GM12875 (cell line): ENCODE data around the gene WASHC4.
"Not testable (repeated sequence)": the region's sequence is repeated elsewhere in the genome, so short reads cannot be mapped to it uniquely, and the experiment has no call there.

Experiments used
- H3K4me3 ChIP-seq: one replicate; pipeline ENCODE4 v1.5.1; 2011; ENCODE audit warnings: low read depth, low read length, control low read depth
- TF ChIP-seq, protein P1 (sequence below): IDR thresholded peaks from 2 replicates; pipeline ENCODE4 v1.5.1; 2011; ENCODE audit warnings: low read depth, mild to moderate bottlenecking, control low read depth, inconsistent platforms, low read length, moderate library complexity, borderline replicate concordance; ENCODE audit not compliant: insufficient read depth

The WASHC4 gene

DNA sequence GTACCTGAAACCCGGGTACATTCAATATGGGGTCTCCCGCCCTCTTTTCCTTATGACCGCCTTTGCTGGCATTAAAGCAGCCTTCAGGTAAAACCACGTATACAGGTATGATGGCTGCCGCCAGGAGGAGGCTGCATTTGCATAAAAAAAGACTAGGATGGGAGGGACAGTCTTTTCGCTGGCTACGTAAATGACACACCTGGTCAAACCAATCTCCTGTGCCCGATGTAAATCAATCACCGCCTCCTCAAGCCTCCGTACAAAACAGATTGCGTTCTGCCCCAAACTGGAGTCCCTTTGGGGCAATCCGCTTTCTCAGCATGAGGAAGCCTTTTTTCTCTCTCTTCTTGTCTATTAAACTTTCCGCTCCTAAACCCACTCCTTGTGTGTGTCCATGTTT, 15.2 kb upstream of the WASHC4 start:
- TF ChIP-seq, protein P1, sequence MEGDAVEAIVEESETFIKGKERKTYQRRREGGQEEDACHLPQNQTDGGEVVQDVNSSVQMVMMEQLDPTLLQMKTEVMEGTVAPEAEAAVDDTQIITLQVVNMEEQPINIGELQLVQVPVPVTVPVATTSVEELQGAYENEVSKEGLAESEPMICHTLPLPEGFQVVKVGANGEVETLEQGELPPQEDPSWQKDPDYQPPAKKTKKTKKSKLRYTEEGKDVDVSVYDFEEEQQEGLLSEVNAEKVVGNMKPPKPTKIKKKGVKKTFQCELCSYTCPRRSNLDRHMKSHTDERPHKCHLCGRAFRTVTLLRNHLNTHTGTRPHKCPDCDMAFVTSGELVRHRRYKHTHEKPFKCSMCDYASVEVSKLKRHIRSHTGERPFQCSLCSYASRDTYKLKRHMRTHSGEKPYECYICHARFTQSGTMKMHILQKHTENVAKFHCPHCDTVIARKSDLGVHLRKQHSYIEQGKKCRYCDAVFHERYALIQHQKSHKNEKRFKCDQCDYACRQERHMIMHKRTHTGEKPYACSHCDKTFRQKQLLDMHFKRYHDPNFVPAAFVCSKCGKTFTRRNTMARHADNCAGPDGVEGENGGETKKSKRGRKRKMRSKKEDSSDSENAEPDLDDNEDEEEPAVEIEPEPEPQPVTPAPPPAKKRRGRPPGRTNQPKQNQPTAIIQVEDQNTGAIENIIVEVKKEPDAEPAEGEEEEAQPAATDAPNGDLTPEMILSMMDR, result no peak
- H3K4me3 ChIP-seq, result no peak overlapping the region

GRCh38 chr12:105095338-105095737, 12.2 kb upstream of the WASHC4 start:
- H3K4me3 ChIP-seq, result not testable (repeated sequence)

GRCh38 chr12:105099356-105099755, 8.2 kb upstream of the WASHC4 start:
- TF ChIP-seq, protein P1, result no peak
- H3K4me3 ChIP-seq, result no peak overlapping the region

GRCh38 chr12:105100207-105100985, 7.1 kb upstream of the WASHC4 start:
- H3K4me3 ChIP-seq, result no peak overlapping the region
- TF ChIP-seq, protein P1, result no peak

GRCh38 chr12:105100998-105101397, 6.5 kb upstream of the WASHC4 start:
- TF ChIP-seq, protein P1, result no peak
- no peak overlapping the region for H3K4me3 ChIP-seq

DNA sequence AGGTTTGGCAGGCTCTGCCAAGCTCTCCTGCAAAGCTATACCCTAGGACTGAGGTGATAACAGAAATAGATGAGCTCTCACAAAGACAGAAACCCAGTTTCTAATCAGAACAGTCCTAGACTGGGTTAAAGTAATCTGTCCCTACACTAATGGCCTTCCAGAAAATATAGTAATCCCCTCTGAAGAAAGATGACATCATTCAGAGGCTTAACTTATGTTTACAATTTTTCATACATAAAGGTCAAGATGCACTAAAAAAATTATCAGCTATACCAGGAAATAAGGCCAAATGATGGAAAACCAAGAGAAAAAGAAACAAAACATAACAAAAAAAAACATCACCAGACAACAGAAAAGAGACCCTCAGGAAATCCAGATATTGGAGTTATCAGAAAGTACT, 4.9 kb upstream of the WASHC4 start:
- no peak overlapping the region for H3K4me3 ChIP-seq
- TF ChIP-seq, protein P1, result no peak

- TF ChIP-seq, protein P1, result no peak
- no peak overlapping the region for H3K4me3 ChIP-seq
Observed at GRCh38 chr12:105104762-105105161, 2.8 kb upstream of the WASHC4 start.

DNA sequence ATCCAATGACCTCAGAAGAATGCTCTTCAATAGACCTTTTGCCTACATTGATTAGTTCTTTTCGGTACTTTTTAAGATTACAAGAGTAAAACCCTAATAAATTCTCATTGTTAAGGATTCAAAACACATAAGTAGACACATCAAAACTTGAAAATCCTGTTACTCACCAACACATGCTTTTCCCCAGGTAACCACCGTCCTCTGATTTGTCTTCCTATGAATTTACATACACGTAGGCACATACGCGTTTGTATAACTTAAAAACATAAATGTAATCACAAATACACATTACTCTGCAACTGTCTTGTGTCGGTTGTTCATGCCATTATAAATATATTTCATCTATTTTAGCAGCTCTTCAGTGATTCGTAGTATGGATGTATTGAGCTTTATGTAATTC, 910 bp upstream of the WASHC4 start:
- TF ChIP-seq, protein P1, result no peak
- H3K4me3 ChIP-seq, result no peak overlapping the region
